A549 (cell line): ENCODE results near the gene MCM7. TPM values are rescaled to one million over a fixed set of nuclear protein-coding genes. Genes with fewer than 3 reads are reported as not detected.
A peak's percentile ranks its signal among the peaks of the same experiment; 100 is the strongest.

Source experiments
- ATAC-seq, 2 experiments: fragments of 200-7000 bp in 1 of 2; fragments of >200 bp in 1 of 2; cut with Nextera tagmentation in 1 of 2; cut with Tn5 transposase in 1 of 2; 3 replicates each; pipeline versions ENCODE4 v1.8.0 to v1.9.1; 2018 to 2020; ENCODE audit warnings: mild to moderate bottlenecking in 1 of 2, moderate library complexity in 1 of 2
- CTCF ChIA-PET: fragments of 300-600 bp; sonication (Branson Sonifier 250); formaldehyde crosslinking; extraction: SDS; loops from one replicate; lab custom pipeline; 2021; ENCODE audit warnings: antibody characterized with exemption, inconsistent platforms; lab: Yijun Ruan, JAX
- POLR2A ChIA-PET: fragments of 350-600 bp; formaldehyde crosslinking; extraction: SDS; loops from one replicate; lab custom pipeline; 2021; ENCODE audit warnings: antibody characterized with exemption, inconsistent platforms; lab: Yijun Ruan, JAX
- DNase-seq, 2 experiments: peaks; one replicate each; pipeline versions ENCODE4 v3.0.0 to v3.0.0-alpha.2; 2011 to 2016; ENCODE audit warnings: low read depth in 1 of 2, low spot score in 1 of 2
- FAIRE-seq: peaks from 2 replicates; lab custom pipeline; 2011; peaks lifted over from hg19 to GRCh38; lab: Jason Lieb, UNC
- H3K27ac ChIP-seq, 2 experiments: fragments of >200 bp; sonication (Bioruptor Twin); formaldehyde crosslinking; 3 replicates each; pipeline ENCODE4 v1.5.1; 2016 to 2017
- H3K4me1 ChIP-seq: fragments of >200 bp; sonication (Bioruptor Twin); formaldehyde crosslinking; 3 replicates; pipeline ENCODE4 v1.6.1; 2016
- H3K4me2 ChIP-seq: fragments of >200 bp; sonication (Bioruptor Twin); formaldehyde crosslinking; 3 replicates; pipeline ENCODE4 v1.6.1; 2016
- H3K4me3 ChIP-seq: fragments of >200 bp; sonication (Bioruptor Twin); formaldehyde crosslinking; 3 replicates; pipeline ENCODE4 v1.5.1; 2016
- H3K9me3 ChIP-seq: fragments of >200 bp; sonication (Bioruptor Twin); formaldehyde crosslinking; 3 replicates; pipeline ENCODE4 v1.6.1; 2016
- ATOH8 ChIP-seq: fragments of 250-450 bp; sonication (Bioruptor Pico); IDR thresholded peaks from 2 replicates; pipeline ENCODE4 v1.5.0; 2020; ENCODE audit warnings: low read depth, mild to moderate bottlenecking, moderate library complexity
- BCL3 ChIP-seq: fragments of >200 bp; sonication (Bioruptor Twin); formaldehyde crosslinking; IDR thresholded peaks from 3 replicates; pipeline ENCODE4 v1.6.1; 2016
- CEBPB ChIP-seq, 2 experiments: fragments of >200 bp in 1 of 2; sonication (Bioruptor Twin) in 1 of 2; formaldehyde crosslinking in 1 of 2; IDR thresholded peaks; 2 replicates each; pipeline ENCODE4 v1.6.1; 2012 to 2016
- CHD2 ChIP-seq: fragments of 150-350 bp; IDR thresholded peaks from 2 replicates; pipeline ENCODE4 v1.6.1; 2014; ENCODE audit warnings: low read length; ENCODE audit not compliant: partially characterized antibody
- EHMT2 ChIP-seq: fragments of 200-600 bp; sonication (generic); IDR thresholded peaks from 2 replicates; pipeline ENCODE4 v1.6.1; 2016; ENCODE audit warnings: antibody characterized with exemption, low read depth, mild to moderate bottlenecking, moderate library complexity
- ELK1 ChIP-seq: fragments of 150-350 bp; IDR thresholded peaks from 2 replicates; pipeline ENCODE4 v1.6.1; 2014; ENCODE audit warnings: low read depth, mild to moderate bottlenecking, low read length
- FOSB ChIP-seq: fragments of 250-450 bp; sonication (Bioruptor Pico); IDR thresholded peaks from 2 replicates; pipeline ENCODE4 v1.5.0; 2020; ENCODE audit warnings: mild to moderate bottlenecking, moderate library complexity
- FOSL2 ChIP-seq, 2 experiments: fragments of 450-650 bp in 1 of 2; fragments of >200 bp in 1 of 2; sonication (Bioruptor Twin) in 1 of 2; formaldehyde crosslinking; IDR thresholded peaks; 2 replicates each; pipeline versions ENCODE4 v1.5.0 to v1.6.1; 2016 to 2020; ENCODE audit warnings: mild to moderate bottlenecking in 1 of 2, moderate library complexity in 1 of 2
- FOXS1 ChIP-seq: fragments of 250-450 bp; sonication (Bioruptor Pico); IDR thresholded peaks from 2 replicates; pipeline ENCODE4 v1.5.0; 2020; ENCODE audit warnings: mild to moderate bottlenecking, moderate library complexity
- HEYL ChIP-seq: fragments of 250-450 bp; sonication (Bioruptor Pico); IDR thresholded peaks from 2 replicates; pipeline ENCODE4 v1.8.0; 2021; ENCODE audit warnings: mild to moderate bottlenecking, moderate library complexity
- HMGXB4 ChIP-seq: fragments of 250-450 bp; sonication (Bioruptor Pico); IDR thresholded peaks from 2 replicates; pipeline ENCODE4 v1.5.0; 2021; ENCODE audit warnings: mild to moderate bottlenecking, moderate library complexity, borderline replicate concordance
- HOXA7 ChIP-seq: fragments of 250-450 bp; sonication (Bioruptor Pico); IDR thresholded peaks from 2 replicates; pipeline ENCODE4 v1.5.0; 2020; ENCODE audit warnings: mild to moderate bottlenecking, moderate library complexity
- HOXB13 ChIP-seq: fragments of 250-450 bp; sonication (Bioruptor Pico); IDR thresholded peaks from 2 replicates; pipeline ENCODE4 v1.5.0; 2020; ENCODE audit warnings: low read depth, mild to moderate bottlenecking, moderate library complexity
- JUNB ChIP-seq: fragments of >200 bp; sonication (Bioruptor Twin); formaldehyde crosslinking; IDR thresholded peaks from 2 replicates; pipeline ENCODE4 v1.6.1; 2016
- KDM1A ChIP-seq: fragments of 200-600 bp; sonication (generic); IDR thresholded peaks from 2 replicates; pipeline ENCODE4 v1.6.1; 2016; ENCODE audit warnings: low read depth, mild to moderate bottlenecking
- MAFK ChIP-seq: fragments of 450-650 bp; IDR thresholded peaks from 2 replicates; pipeline ENCODE4 v1.6.1; 2014; ENCODE audit not compliant: partially characterized antibody
- MAX ChIP-seq: IDR thresholded peaks from 2 replicates; pipeline ENCODE4 v1.6.1; 2012
- MAZ ChIP-seq: fragments of 150-350 bp; IDR thresholded peaks from 2 replicates; pipeline ENCODE4 v1.6.1; 2014; ENCODE audit warnings: antibody characterized with exemption, low read depth, low read length, borderline replicate concordance
- NR3C1 ChIP-seq: fragments of >200 bp; sonication (Bioruptor Twin); formaldehyde crosslinking; IDR thresholded peaks from 3 replicates; pipeline ENCODE4 v1.6.1; 2017
- PHF8 ChIP-seq: fragments of 200-600 bp; sonication (generic); IDR thresholded peaks from 2 replicates; pipeline ENCODE4 v1.6.1; 2016; ENCODE audit warnings: low read depth, mild to moderate bottlenecking, antibody characterized with exemption, moderate library complexity, borderline replicate concordance
- POLR2A ChIP-seq: IDR thresholded peaks from 2 replicates; pipeline ENCODE4 v1.6.1; 2012; ENCODE audit warnings: mild to moderate bottlenecking, low read length
- RARB ChIP-seq: fragments of 250-450 bp; sonication (Bioruptor Pico); IDR thresholded peaks from 2 replicates; pipeline ENCODE4 v1.8.0; 2021; ENCODE audit warnings: mild to moderate bottlenecking, moderate library complexity
- RFX5 ChIP-seq: fragments of 450-650 bp; IDR thresholded peaks from 2 replicates; pipeline ENCODE4 v1.7.1; 2014; ENCODE audit warnings: antibody characterized with exemption, mild to moderate bottlenecking, moderate library complexity
- SMC3 ChIP-seq: fragments of >200 bp; sonication (Bioruptor Twin); formaldehyde crosslinking; IDR thresholded peaks from 3 replicates; pipeline ENCODE4 v1.6.1; 2018; ENCODE audit warnings: inconsistent platforms
- USF2 ChIP-seq: fragments of 450-650 bp; IDR thresholded peaks from 2 replicates; pipeline ENCODE4 v1.6.1; 2014; ENCODE audit warnings: antibody characterized with exemption
- ZSCAN20 ChIP-seq: fragments of 250-450 bp; sonication (Bioruptor Pico); IDR thresholded peaks from 2 replicates; pipeline ENCODE4 v1.8.0; 2022; ENCODE audit warnings: mild to moderate bottlenecking, moderate library complexity
- WGBS: methylation state at CpG from one replicate; pipeline ENCODE4 v1.1.6; 2017; ENCODE audit errors: missing lambda C conversion rate; 5-methylcytosine and 5-hydroxymethylcytosine counted together
- polyA plus RNA-seq, 4 experiments: library from polyadenylated mRNA; depleted of rRNA in 3 of 4; stranded (reverse); fragments of >200 nt; fragmentation: RNase III in 1 of 4; extraction: RNeasy Plus Mini Kit Qiagen cat#74134 plus additional on column Dnase treatment in 1 of 4; gene quantifications; 2 replicates in 3 of 4; 3 replicates in 1 of 4; pipeline ENCODE4 v1.2.3, GENCODE V29; 2011 to 2017

MCM7 gene
- polyA plus RNA-seq, 2 of the 4 experiments (the other 2 are of a cell fraction): 145 to 287 TPM

GRCh38 chr7:100085515-100085914 lies 15.7 kb downstream of the MCM7 start (continued):
- TF ChIP-seq PHF8 (no peak), SMC3 (no peak), EHMT2 (no peak), POLR2A (no peak), BCL3 (no peak), RFX5 (no peak), FOXS1 (no peak), NR3C1 (no peak)

- peaks cover 7% of the 10 kb centered on the region; the same call in 2 of the 3 replicates for H3K4me1 ChIP-seq
- TF ChIP-seq PHF8 (no peak), MAFK (no peak), JUNB (no peak), POLR2A (no peak), FOSB (no peak), RARB (CRISPR knock-in tag) (no peak), MAZ (no peak), CHD2 (no peak), MAX (no peak), KDM1A (no peak), USF2 (no peak), SMC3 (no peak), ATOH8 (no peak), ZSCAN20 (no peak), HEYL (CRISPR knock-in tag) (no peak), FOSL2 (IDR thresholded peaks at IDR 0.05) (no peak), FOSL2 (CRISPR knock-in tag; IDR thresholded peaks at IDR 0.05) (no peak), HOXB13 (CRISPR knock-in tag) (no peak)
- no peak overlapping the region for H3K4me3 ChIP-seq
- FAIRE-seq (no peak), DNase-seq (no peak), ATAC-seq (no peak)
- 64% methylated on average over 4 of the region's 4 CpGs for WGBS
- ChIA-PET CTCF (interaction anchor here (0.7 to 2.3 kb wide), 11 partner anchors 9 to 325 kb away, joined by 3 to 14 read pairs (median 4); no protein-coding TSS in a partner anchor), POLR2A (no interaction called here)
- no peak overlapping the region for H3K27ac ChIP-seq
- no peak overlapping the region for H3K4me2 ChIP-seq
- peaks cover 8% of the 10 kb centered on the region; the same call in 2 of the 3 replicates for H3K9me3 ChIP-seq
Measured at GRCh38 chr7:100082978-100083377, 18.2 kb downstream of the MCM7 start.

GRCh38 chr7:100081535-100082102 lies 19.6 kb downstream of the MCM7 start, which contains the start of gene ZNF3:
ZNF3 (minus strand) TSS chr7:100081723; CDS start chr7:100077357, 4,366 bp downstream.
- peak within 1 kb of the TSS; percentile 81 for H3K4me2 ChIP-seq
- ChIA-PET CTCF (interaction anchor here (0.7 to 2.3 kb wide), 12 partner anchors 8 to 450 kb away, joined by 3 to 14 read pairs (median 4); no protein-coding TSS in a partner anchor), POLR2A (no interaction called here)
- H3K4me1 ChIP-seq: peaks cover 7% of the 10 kb centered on the region; the same call in 1 of the 3 replicates
- peak within 1 kb of the TSS; percentile 98 for H3K4me3 ChIP-seq
- peak; percentile 94 to 96 for ATAC-seq
- H3K27ac ChIP-seq: peak within 1 kb of the TSS; percentile 88 to 90
- 2% methylated on average over 32 of the region's 55 CpGs for WGBS
- no peak for FAIRE-seq
- DNase-seq: peak; percentile 91 to 99
- peaks cover 21% of the 10 kb centered on the region for H3K9me3 ChIP-seq
- TF ChIP-seq CEBPB (IDR thresholded peaks at IDR 0.05) (peak in 1 of 2 experiments; percentile 44; a peak in 1 of 4 replicates), HOXA7 (no peak), ATOH8 (no peak), HMGXB4 (CRISPR knock-in tag) (no peak), ELK1 (no peak), HEYL (CRISPR knock-in tag) (no peak)
